ENCODE data around the gene MRPS2.
"Not testable (repeated sequence)": the region's sequence is repeated elsewhere in the genome, so short reads cannot be mapped to it uniquely, and the experiment has no call there.

MRPS2 gene

DNA sequence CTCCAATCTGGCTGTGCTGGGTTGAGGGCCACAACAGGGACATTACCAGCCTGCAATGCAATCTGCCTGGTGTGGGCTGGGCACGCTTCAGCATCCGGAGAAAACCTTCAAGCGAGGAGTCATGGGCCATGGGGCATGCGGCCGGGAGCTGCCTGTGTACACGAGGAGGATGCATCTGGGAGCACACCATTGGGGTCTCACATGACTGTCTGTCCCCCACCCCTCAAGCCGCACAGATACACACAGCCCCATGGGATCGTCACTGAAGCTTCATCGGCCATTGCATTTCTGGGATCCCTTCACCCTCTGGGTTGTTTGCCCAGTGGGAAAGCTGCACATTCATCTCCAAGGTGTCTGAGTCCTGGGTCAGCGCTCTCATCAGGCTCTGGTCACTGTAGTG, 30.6 kb downstream of the MRPS2 start:
- DNase-seq (ENCODE audit: low read depth, low spot score) = no peak

DNA sequence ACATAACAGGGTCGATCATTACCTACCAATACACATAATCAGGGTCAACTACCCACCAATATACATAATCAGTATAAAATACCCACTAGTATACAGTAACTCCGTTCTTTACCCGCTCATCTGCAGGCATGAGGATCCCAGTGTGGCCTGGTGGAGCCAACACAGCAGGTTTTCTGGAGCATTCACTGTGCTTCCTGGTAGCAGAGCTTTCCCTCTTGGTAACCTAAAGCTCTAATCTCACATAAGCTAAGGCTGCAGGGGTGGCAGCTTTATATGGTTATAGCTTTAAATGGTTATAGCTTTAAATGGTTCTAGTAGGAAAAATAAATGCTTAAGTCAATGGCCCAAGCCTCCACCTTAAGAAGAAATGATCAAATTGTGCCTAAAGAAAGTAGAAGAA, 32.6 kb downstream of the MRPS2 start:
- DNase-seq (ENCODE audit: low read depth, low spot score) = no peak

DNA sequence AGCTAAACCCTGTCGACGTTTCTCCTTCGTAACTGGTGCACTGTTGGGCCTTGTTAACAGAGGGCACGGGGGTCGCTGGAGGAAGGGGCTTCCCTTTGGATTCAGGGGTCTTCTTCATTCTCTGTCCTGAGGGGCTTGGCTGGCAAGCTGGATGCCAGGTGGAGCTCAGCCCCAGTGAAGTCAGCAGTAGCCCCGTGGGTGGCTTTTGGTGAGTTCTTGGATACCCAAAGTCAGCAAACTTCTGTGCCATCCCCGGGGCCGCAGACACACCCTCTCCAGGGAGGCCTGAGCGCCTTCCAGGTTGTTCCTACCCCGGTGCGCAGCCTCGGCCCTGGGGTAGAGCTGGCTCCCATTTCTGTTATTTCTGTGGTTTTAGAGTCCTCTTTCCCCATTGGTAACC, 33.2 kb downstream of the MRPS2 start:
- DNase-seq (ENCODE audit: low read depth, low spot score) = no peak

DNA sequence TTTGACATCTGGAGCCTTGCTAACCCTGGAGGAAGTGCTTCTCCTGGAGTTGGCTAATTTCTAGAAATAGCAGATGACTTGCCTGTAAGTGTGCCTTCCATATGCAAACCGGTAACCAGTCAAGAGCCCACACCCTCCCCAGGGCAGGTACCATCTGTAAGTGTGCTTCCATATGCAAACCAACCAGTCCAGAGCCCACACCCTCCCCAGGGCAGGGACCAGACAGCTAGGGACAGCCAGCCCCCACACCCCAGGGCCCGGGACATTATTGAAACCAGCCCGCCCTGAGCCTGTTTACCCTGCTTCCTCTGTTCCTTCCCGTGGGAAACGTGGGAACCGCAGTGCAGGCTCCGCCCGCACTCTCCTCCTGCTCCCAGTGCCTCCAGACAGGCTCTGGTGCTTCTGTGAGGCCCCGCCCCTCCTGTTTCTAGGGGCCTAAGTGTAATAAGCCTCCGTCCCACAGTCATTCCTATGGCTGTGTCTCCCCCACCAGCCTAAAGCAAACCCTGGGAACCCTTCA, 33.8 kb downstream of the MRPS2 start:
- not testable (repeated sequence) for DNase-seq (ENCODE audit: low read depth, low spot score)

DNA sequence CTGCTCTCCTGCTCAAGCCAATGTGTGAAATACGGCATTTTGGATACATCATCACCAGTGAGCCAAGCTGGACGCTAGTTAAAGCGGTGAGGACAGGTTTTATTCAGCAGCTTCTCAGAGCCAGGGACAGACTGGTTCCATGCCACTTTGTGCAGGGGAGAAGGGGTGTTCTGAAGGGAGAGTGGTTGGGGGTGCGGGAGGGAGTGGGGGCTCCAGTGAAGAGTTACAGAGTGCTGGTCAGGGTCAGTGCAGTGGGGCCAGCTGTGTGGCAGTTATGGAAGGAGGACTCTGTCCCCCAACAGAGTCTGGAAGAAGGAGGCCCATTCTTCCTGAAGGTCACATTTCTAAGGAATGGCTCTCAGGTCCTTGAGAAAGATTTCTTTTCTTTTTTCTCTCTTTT, 34.3 kb downstream of the MRPS2 start:
- not testable (repeated sequence) for DNase-seq (ENCODE audit: low read depth, low spot score)

DNA sequence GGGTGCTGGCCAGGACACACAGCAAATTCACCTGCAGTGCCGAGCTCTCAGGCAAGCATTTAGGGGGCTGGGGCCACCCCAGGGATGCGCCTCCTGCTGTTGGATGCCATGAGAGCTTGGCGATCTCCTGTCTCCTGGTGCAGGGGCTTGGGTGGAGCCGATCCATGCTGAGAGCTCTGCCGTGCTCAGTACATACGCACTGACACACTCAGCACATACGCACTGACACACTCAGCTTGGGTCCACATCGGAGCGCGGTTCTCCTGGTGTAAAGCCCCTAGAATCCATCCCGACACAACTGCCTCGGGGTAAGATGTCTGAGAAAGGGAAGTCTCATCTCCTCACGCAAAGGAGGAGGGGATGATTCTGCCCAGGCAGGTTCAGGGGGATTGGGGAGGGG, 35.1 kb downstream of the MRPS2 start:
- DNase-seq (ENCODE audit: low read depth, low spot score) = not testable (repeated sequence)

DNA sequence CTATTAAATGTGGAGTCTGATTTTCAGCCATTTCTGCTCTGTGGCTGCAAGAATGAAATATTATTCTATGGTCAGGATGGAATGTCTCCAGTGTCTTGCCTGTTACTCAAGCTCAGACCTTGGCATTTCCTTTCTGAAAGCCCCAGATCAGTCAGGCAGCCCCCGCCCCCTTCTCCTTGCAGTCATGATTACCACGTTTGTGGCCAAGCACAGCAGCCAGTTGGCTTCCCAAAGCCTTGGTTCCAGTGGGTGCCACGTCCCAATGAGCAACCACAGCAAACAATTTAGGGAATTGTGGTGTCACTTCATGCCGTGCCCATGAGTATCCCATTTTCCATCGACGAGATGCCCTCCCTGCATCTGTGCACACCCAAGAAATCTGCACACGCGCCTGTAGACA, 35.7 kb downstream of the MRPS2 start:
- no peak for DNase-seq (ENCODE audit: low read depth, low spot score)

DNA sequence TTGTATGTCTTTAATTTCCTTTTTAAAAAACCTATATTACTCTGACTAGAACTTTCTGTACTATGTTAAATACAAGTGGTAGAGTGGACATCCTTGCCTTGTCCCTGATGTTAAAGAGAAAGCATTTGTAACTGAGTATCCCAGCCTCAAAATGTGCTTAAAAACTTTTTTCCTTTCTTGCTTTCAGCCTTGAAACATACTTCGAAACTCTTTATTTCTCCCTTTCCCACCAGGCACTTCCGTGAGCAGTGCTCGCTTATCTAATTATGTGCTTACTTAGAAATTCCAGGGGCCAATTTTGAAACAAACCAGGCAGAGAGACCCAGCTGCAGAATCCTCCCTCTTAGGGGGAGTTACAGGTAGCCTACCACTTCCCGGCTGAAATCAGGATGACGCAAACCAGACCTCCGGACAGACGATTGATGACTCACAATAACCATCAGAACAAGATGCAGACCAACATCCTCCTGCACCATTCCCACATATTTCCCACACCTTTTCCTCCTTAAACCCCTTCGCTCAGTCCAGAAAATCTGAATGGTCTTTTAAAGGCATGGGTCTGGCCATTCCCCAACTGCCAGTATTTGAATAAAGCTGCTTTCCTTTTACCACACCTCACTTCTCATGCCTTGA, 42.9 kb downstream of the MRPS2 start:
- DNase-seq (ENCODE audit: low read depth, low spot score) = not testable (repeated sequence)

DNA sequence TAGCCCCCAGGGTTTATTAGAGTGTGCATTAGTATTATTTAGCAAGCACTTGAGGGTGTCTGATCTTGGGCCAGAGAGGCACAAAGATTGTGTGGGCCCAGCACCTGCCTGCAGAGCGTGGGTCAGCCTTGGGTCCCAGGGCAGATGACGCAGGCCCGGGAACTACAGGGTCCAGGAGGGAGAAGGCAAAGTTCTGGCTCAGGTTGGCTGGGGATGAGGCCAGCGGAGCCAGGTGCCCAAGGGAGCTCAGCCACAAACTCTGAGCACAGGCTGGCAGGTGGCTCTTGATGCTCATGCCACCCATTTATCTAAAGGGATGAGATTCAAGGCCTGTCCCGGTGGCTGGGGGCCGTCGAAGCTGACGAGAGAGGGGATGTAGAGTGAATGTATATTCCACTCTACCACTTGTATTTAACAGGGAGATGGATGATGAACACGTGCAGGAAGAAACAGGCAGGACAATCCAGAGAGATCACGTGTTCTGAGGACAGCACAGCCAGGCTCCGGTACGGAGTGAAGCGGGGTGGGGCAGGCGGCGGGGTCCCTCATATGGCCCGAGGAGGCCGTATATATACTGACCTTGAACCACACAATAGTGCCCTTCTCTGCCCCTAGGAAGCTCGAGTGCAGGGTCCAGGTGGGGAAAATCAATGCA, 44.6 kb downstream of the MRPS2 start:
- no peak for DNase-seq (ENCODE audit: low read depth, low spot score)

DNA sequence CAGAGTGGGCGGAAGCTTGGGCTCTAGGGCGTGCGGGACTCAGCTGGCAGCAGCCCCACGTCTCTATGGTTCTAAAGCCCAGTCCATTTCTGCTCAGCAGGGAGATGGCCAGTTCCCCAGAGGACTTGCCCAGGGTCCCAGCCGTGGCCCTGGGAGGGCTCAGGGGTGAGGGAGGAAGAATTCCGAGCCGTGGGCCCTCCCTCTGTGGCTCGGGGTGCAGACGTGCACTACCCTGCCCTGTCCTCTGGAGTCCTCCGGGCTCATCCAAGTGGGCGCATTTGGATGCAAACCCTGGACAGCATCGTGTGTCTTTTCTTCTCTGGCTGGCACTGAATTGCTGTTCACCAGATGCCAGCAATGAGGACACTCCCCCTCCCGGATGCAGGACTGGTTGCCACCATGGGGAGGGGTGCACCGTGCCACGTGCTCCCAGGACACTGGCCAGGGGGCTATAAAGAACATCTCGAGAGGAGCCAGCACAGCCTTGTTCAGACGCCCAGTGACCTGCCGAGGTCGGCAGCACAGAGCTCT, 45.2 kb downstream of the MRPS2 start, which contains the start of gene OBP2A:
TSS of gene OBP2A (plus strand) at position 481 of the 531 bp plus-strand sequence. CDS start 55 bp downstream, outside the sequence.
- not testable (repeated sequence) for DNase-seq (ENCODE audit: low read depth, low spot score)

DNA sequence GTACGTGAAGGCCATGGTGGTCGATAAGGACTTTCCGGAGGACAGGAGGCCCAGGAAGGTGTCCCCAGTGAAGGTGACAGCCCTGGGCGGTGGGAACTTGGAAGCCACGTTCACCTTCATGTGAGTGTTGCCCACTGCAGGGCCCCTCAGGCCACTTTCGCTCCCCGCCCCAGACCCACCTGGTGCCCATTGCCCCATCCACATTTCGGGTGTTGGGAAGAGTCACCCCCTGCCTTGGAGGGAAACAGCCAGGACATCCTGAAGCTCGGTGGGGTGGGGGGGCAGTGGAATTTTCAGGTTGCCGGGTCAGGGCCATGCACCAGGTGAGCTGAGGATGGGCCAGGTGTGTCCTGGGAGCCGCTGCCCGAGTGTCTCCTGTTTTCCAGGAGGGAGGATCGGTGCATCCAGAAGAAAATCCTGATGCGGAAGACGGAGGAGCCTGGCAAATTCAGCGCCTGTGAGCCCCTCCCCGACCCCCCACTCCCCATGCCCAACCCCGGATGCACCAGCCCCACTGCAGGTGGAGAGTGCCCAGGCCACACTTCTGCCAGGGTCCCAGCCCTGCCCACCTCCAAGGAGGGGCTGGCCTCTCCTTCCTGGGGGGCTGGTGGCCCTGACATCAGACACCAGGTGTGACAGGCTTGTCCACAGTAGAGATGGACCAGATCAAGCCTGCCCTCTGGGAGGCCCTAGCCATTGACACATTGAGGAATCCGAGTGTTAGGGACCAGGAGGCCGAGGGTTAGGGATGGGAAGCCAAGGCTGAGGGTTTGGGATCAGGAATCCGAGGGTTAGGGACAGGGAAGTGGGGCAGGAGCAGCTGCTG, 46.5 kb downstream of the MRPS2 start:
- DNase-seq (ENCODE audit: low read depth, low spot score) = not testable (repeated sequence)

DNA sequence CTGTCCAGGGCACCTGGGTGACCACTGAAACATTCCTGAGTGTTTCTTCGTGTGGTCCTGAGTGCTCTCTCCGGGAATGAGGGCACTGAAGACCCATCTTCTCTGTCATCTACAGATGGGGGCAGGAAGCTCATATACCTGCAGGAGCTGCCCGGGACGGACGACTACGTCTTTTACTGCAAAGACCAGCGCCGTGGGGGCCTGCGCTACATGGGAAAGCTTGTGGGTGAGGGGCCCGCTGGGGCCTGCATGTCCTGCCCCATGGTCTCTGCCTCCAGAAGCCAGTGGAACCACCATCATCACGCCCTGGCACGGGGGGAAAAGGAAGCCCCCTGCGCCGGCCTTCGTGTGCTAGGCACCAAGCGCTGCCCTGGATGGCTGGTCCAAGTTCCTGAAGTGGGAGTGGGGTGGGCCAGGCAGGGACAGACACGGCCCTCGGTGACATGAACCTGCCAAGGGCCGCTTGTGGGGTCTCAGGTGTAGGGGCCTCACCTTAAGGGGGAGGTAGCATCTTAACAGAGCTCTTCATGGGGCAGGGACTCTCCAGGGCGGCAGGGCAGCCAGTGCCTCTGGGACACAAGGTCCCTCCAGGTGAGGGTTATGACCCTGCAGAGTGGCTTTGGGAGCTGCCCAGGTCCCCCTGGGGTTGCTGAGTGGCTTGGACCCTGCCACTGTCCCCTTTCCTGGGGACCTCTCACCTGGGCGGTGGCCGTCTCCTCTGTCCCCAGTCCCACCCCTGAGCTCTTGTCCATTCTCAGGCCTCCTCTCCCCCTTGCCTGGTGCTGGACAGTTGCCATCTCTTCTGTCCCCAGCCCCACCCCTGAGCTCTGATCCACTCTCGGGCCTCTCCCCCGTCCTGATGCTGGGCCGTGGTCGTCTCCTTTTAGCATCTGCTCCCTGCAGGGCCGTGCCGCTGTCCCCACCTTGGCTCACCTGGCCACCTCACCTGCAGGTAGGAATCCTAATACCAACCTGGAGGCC, 47.6 kb downstream of the MRPS2 start:
- DNase-seq (ENCODE audit: low read depth, low spot score) = no peak

DNA sequence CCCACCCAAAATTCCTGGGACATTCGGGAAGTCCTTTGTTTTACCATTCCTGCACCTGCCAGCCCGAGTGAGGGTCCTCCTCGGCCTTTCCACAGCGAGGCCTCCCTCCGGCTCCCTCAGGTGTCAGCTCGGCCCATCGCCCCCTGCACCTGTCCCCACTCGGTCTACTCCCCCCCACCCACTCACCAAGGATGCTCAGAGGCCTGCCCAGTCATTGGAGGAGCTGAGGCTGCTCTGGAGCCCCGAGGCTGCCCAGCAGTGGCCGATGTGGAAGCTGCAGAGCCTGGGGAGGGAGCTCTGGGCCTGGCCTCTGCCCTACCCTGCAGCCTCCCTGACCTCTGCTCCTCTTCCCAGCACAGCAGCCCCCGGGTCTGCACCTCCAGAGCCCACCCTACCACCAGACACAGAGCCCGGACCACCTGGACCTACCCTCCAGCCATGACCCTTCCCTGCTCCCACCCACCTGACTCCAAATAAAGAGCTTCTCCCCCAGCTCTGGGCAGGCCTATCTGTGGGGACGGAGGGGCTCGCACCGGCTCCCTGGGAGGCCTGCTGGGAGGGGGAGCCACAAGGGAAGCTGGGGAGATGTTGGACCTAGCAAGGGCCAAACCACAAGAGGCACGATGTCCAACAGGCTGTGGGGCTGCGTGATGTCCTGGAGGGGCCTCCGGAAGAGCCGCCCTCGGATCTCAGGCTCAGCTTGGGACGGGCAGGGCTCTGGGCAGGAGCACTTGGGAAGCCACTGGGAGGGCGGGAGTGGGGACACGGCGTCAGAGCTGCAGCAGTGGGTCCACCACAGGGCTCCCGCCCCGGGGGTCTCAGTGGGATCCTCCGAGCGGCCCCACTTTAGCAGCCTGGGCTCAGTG, 49.2 kb downstream of the MRPS2 start:
- not testable (repeated sequence) for DNase-seq (ENCODE audit: low read depth, low spot score)

DNA sequence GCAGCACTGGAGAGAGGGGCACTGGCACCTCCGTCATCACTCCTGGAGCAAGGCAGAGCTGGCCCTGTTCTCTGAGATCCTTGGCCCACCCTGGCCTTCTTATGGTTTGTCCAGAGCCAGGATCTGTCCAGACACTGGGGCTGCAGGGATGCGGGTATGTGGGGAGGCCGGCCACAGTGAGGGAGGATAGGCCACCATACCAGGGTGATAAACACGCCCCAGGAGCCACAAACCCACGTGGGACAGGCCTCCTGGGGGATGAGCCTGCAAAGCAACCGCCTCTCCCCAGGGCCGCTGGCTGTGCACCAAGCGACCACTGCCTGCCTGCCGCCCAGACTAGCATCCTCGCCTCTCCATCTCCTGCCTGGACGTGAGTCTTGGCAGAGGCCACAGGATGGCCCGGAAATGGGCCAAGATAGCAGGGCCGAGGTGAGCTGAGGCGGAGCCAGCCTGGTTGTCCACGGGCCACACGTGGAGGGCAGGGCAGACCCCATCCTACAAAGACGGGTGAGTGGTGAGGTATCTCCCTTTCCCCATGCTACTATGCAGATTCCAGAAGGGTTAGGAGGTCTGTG, 49.9 kb downstream of the MRPS2 start:
- no peak for DNase-seq (ENCODE audit: low read depth, low spot score)

DNA sequence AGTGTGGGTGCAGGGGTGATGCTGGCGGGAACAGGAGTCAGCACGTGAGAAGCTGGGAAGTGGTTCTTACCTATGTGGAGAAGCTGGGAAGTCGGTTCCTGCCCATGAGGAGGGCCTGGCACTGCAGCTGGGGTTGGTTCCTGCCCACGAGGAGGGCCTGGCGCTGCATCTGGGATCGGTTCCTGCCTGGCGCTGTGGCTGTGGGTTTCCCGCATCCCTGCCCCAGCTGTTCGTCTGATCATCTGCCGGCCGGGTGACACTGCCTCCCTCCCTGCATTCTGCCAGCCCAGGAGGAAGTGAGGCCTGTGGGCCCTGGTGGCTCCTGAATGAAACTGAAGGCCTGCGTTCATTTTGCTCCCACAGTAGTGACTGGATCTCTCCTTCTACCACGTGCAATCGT, 50.5 kb downstream of the MRPS2 start:
- no peak for DNase-seq (ENCODE audit: low read depth, low spot score)

DNA sequence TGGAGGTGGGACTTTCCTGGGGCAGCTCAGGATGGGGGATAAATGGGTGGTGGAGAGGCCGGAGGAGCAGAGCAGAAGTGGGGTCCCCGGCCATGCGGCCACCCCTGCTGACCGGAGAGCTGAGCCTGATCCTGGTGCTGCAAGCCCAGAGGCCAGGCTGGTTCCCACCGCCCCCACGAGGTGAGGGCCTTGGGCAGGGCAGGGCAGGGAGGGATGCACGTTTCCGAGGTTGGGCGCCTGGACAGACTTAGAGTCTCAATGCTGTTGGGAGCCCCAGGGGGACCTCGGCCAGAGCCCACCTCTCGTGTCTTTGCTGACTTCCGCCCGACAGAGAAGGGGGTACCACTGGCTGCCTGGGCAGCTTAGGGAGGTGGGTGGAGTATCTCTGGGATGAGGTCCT, 51.0 kb downstream of the MRPS2 start:
- no peak for DNase-seq (ENCODE audit: low read depth, low spot score)

DNA sequence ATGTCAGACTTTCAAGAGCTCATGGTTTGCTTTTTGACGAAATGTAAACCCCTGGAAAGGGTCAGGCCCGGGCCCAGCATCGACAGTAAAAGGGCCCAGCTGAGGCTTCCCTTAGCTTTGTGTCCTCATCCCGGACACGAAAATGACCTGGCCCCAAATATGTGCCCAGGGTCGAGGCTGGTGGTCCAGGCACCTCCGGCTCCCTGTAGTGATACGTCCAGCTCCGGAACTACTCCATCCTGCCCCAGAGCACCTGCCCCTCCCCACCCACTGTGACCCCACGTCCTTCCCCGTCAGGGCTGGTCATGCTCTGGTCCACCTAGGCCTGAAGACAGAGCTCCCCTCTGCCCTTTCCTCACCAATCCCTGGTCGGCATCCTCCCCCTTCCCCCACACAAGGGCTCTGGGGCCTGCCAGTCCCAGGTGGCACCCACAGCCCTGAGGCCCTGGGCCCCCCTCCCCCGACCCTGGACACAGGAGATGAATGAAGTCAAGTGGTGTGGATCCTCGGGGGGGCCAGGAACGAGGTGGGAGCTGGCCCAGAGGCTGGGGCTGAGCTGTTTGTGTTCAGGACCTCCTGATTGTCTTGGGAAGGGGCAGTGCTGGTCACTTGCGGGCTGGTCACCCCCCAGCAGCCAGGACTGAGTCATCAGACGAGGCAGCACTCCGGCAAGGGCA, 51.7 kb downstream of the MRPS2 start:
- no peak for DNase-seq (ENCODE audit: low read depth, low spot score)

DNA sequence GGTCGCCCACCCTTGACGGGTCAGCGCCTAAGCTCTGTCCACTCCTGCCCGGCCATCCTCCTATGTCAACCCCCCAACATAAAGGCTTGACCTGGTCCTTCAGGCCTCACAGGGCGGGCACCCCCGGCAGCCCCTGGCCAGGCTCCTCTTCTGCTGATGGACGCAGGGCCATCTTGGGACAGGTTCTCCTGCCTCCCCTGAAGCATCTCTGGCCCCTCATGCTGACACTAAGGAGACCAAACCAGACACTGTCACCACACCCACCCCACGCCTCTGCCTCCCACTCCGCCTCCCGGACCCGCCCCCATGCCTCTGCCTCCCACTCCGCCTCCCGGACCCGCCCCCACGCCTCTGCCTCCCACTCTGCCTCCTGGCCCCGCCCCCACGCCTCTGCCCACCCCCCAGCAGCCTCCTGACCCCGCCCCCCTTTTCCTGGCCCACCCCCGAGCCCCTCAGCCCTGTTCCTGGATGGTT, 52.3 kb downstream of the MRPS2 start:
- DNase-seq (ENCODE audit: low read depth, low spot score) = no peak

All from activated naive CD8-positive, alpha-beta T cell treated with anti-CD3 and anti-CD28 coated beads, Interleukin-2, amount 50 U/mL, for 16 hours (primary cell).